ENCODE data around the gene EIF3D.

The EIF3D gene

GRCh38 chr22:36528795-36529751, at the start of gene EIF3D:
EIF3D (minus strand) TSS chr22:36529166; CDS start chr22:36526121, 3,045 bp downstream.
- peak within 1 kb of the TSS; percentile 91 for H3K4me3 ChIP-seq (ENCODE audit: low read length)
- TF ChIP-seq CTCF (IDR thresholded peaks at IDR 0.05; ENCODE audit: insufficient read depth, low read depth, low read length, missing control alignments) = no peak
- peak; percentile 100 for DNase-seq (ENCODE audit: low read depth)

GRCh38 chr22:36578619-36579018, 49.7 kb upstream of the EIF3D start:
- no peak for DNase-seq (ENCODE audit: low read depth)
- no peak overlapping the region for H3K4me3 ChIP-seq (ENCODE audit: low read length)
- no peak for TF ChIP-seq CTCF (IDR thresholded peaks at IDR 0.05; ENCODE audit: insufficient read depth, low read depth, low read length, missing control alignments)

- no peak overlapping the region for H3K4me3 ChIP-seq (ENCODE audit: low read length)
- no peak for TF ChIP-seq CTCF (IDR thresholded peaks at IDR 0.05; ENCODE audit: insufficient read depth, low read depth, low read length, missing control alignments)
- peak; percentile 74 for DNase-seq (ENCODE audit: low read depth)
These were observed 48.1 kb upstream of the EIF3D start for GRCh38 chr22:36577019-36577418.

GRCh38 chr22:36574728-36575127, 45.8 kb upstream of the EIF3D start:
- no peak for DNase-seq (ENCODE audit: low read depth)
- TF ChIP-seq CTCF (IDR thresholded peaks at IDR 0.05; ENCODE audit: insufficient read depth, low read depth, low read length, missing control alignments) = no peak
- no peak overlapping the region for H3K4me3 ChIP-seq (ENCODE audit: low read length)

GRCh38 chr22:36573815-36574363, 44.9 kb upstream of the EIF3D start:
- TF ChIP-seq CTCF (IDR thresholded peaks at IDR 0.05; ENCODE audit: insufficient read depth, low read depth, low read length, missing control alignments) = no peak
- H3K4me3 ChIP-seq (ENCODE audit: low read length) = no peak overlapping the region
- no peak for DNase-seq (ENCODE audit: low read depth)

GRCh38 chr22:36571991-36572390, 43.0 kb upstream of the EIF3D start:
- TF ChIP-seq CTCF (IDR thresholded peaks at IDR 0.05; ENCODE audit: insufficient read depth, low read depth, low read length, missing control alignments) = no peak
- H3K4me3 ChIP-seq (ENCODE audit: low read length) = no peak overlapping the region
- no peak for DNase-seq (ENCODE audit: low read depth)
